ENCODE results near the gene BHLHE40. TPM values are rescaled to one million over a fixed set of nuclear protein-coding genes. Genes with fewer than 3 reads are reported as not detected.

The BHLHE40 gene
- 25.1 TPM for polyA plus RNA-seq (ENCODE audit: insufficient read length)
- long read RNA-seq, donor 1, transcript BHLHE40-201 (5 exons, 3,473 nt), result major isoform, 8 of 9 reads
- long read RNA-seq, donor 1, partial matches to known transcripts, result 0 of 9 reads
- long read RNA-seq, donor 1, other reads (novel, unspliced or antisense), result 0 of 9 reads
- long read RNA-seq, donor 2, transcript BHLHE40-201 (5 exons, 3,473 nt), result major isoform, 9 of 9 reads
- long read RNA-seq, donor 2, partial matches to known transcripts, result 0 of 9 reads
- long read RNA-seq, donor 2, other reads (novel, unspliced or antisense), result 0 of 9 reads
- long read RNA-seq, donor 3, transcript BHLHE40-201 (5 exons, 3,473 nt), result major isoform, 6 of 7 reads
- long read RNA-seq, donor 3, partial matches to known transcripts, result 0 of 7 reads
- long read RNA-seq, donor 3, other reads (novel, unspliced or antisense), result 0 of 7 reads
- long read RNA-seq, donor 4, partial matches to known transcripts, result 0 of 1 reads
- long read RNA-seq, donor 4, other reads (novel, unspliced or antisense), result 0 of 1 reads
- long read RNA-seq, donor 5, transcript BHLHE40-201 (5 exons, 3,473 nt), result major isoform, 8 of 8 reads
- long read RNA-seq, donor 5, partial matches to known transcripts, result 0 of 8 reads
- long read RNA-seq, donor 5, other reads (novel, unspliced or antisense), result 0 of 8 reads
- long read RNA-seq, donor 6, partial matches to known transcripts, result 0 of 3 reads
- long read RNA-seq, donor 6, other reads (novel, unspliced or antisense), result 0 of 3 reads
- long read RNA-seq, donor 7, transcript BHLHE40-201 (5 exons, 3,473 nt), result major isoform, 10 of 25 reads
- long read RNA-seq, donor 7, partial matches to known transcripts, result 11 of 25 reads
- long read RNA-seq, donor 7, other reads (novel, unspliced or antisense), result 0 of 25 reads
- long read RNA-seq, donor 8, partial matches to known transcripts, result 0 of 4 reads
- long read RNA-seq, donor 8, other reads (novel, unspliced or antisense), result 0 of 4 reads

DNA sequence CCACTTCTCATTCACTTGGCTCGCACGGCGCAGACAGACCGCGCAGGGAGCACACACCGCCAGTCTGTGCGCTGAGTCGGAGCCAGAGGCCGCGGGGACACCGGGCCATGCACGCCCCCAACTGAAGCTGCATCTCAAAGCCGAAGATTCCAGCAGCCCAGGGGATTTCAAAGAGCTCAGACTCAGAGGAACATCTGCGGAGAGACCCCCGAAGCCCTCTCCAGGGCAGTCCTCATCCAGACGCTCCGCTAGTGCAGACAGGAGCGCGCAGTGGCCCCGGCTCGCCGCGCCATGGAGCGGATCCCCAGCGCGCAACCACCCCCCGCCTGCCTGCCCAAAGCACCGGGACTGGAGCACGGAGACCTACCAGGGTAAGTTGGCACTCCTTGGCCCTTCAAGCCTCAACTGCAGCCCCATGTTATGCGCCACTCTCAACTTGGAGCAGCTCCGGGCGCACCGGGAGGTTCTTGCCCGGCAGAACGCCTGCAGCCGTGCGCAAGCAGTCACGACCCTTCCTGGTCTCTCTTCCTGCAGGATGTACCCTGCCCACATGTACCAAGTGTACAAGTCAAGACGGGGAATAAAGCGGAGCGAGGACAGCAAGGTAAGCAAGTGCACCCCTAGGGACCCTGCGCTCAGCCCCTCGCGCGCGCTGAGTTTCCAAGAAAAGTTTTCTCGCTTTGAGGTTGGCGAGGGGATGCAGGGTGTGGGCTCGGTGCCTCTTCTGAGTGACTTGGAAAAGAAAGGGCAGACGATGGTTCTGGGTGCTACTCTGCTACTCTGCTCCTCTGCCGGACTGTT lies at the start of gene BHLHE40:
TSS of gene BHLHE40 (plus strand) at position 10 of the 801 bp plus-strand sequence. CDS start at position 292, 282 bp downstream.
- no peak for DNase-seq

DNA sequence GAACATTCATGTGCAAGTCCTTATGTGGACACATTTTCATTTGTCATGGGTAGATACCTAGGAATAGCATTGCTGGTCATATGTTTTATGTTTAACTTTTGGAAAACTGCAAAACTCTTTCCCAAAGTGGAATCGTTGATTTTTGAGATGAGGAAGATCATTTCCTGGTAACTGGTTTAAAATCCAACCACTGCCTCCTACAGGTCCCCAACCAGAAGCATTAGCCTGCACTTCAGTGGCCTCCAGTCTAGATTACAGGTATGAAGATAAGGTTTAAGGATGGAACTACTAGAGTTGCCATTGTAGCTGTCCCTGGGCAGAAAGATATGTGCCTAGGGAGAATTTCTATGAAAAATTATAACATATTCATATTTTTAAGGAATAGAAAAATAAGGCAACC lies 48.7 kb upstream of the BHLHE40 start:
- no peak for DNase-seq

DNA sequence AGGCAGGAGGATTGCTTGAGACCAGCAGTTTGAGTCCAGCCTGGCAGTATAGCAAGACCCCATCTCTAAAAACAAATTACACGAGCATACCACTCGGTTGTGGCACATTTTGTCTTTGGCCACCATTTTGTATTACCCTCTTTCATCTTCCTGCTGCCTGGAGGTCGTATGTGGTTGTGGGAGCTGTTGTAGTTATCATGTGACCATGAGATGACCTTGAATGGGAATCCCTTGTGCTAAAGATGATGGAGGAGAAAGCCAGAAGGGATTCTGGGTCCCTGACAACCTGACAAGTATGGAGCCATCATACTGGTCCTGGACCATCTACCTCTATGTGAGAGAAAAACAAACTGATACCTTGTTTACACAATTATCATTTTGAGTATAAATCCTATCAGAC lies 45.2 kb upstream of the BHLHE40 start:
- DNase-seq, result no peak

DNA sequence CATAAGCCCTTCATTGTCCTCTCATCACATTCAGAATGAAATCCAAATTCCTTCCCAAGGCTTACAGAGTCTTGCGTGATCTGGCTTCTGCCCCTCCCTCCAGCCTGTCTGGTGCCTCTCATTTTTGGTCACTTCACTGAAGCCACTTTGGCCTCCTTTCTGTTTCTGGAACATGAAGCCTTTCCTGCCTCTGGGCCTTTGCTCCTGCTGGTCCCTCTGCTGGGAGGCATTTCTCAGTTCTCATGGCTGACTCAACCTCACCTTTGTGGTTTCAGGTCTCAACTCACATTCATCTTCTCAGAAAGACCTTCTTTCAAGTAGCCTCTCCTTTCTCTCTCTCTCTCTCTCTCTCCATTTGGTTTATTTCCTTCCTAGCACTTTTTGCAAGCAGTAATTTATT lies 43.9 kb upstream of the BHLHE40 start:
- no peak for DNase-seq

DNA sequence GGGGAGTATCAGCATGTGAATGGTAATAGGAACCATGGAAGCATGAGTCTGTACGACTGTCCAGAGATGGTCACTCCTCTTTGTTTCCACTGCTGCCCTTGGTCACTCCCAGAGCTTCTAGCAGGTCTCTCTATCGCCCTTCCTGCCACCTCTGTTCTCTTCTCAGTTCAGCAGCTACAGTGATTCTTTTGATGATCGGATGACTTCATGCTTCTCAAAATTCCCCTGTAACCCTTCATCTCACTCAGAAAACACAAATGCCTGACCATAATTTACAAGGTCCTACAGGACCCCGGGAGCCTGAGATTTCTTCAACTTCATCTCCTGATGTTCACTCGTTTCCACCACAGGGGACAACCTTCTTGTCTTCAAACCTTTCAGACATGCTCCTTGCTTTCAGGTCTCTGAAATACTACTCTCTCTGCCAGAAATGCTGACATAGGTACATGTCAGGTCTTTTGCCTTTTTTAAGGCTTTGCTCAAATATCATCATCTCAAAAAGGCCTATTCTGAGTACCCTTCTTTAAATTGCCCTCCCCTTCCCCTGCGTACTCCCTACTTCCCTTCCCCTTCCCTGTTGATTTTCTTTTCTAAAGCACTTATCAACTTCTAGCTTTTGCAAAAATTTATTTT lies 42.1 kb upstream of the BHLHE40 start:
- no peak for DNase-seq

DNA sequence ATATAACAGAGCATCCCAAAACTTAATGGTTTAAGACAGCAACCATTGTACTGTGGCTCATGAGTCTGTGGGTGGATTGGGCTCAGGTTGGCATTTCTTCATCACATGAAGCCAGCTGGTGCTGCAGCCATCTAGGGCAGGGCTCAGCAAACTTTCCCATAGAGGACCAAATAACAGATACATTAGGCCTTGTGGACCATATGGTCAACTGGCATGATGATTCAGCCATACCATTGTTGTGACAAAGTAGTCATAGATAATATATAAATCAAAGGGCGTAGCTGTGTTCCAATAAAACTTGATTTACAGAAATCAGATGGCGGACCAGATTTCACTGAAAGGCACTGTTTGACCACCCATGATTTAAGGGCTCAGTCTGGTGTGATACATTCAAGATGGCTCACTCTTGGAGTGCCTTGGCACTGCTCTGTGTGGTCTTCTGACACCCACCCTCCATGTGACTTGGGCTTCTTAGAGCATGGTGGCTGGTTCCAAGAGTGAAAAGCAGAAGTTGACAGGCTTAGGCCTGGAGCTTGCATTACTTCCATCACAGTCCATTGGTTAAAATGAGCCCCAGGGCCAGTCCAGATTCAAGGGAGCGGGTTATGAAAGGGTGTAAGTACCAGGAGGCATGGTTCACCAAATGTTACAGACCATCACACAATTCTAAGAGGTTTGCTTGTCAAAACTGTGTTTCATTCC lies 40.8 kb upstream of the BHLHE40 start:
- DNase-seq, result no peak

DNA sequence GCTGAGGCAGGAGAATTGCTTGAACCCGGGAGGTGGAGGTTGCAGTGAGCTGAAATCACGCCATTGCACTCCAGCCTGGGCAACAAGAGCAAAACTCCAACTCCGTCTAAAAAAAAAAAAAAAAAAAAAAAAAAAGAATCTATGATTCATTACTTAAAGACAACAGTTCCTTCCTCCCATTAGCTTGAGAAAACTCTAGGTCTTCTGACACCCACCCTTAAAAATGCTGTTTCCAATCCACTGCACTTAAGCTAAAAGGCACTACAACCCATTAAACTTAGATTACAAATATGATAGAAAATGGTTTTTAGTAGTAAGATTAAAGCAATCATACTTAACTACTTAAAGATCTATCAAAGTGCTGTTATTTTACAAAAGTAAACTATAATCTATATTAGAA lies 40.0 kb upstream of the BHLHE40 start:
- DNase-seq, result no peak

DNA sequence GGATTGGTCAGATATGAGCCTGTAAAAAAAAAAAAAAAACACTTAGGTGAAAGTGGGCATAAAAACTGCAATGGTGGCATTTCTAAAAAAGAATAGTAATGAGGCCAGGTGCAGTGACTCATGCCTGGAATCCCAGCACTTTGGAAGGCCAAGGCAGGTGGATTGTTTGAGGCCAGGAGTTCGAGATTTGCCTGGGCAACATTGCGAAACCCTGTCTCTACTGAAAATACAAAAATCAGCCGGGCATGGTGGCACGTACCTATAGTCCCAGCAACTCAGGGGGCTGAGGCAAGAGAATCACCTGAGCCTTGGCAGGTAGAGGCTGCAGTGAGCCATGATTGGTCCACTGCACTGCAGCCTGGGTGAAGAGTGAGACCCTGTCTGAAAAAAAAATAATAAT lies 38.3 kb upstream of the BHLHE40 start:
- no peak for DNase-seq

DNA sequence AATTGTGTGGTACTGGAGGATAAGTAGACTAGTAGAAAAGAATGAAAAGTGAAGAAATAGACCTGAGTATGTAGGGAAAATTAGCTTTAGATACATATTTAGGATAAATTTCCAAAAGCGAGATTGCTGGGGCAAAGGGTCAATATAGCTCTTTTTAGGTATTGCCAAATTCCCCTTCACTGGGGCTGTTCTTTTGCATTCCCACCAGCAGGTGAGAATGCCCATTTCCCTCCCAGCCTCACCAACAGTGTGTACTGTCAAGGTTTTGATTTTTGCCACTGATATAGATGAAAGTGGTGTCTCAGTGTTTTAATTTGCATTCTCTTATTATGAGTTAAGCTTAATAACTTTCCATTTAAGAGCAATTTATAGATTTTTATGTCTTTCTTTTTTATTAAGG lies 35.7 kb upstream of the BHLHE40 start:
- no peak for DNase-seq

DNA sequence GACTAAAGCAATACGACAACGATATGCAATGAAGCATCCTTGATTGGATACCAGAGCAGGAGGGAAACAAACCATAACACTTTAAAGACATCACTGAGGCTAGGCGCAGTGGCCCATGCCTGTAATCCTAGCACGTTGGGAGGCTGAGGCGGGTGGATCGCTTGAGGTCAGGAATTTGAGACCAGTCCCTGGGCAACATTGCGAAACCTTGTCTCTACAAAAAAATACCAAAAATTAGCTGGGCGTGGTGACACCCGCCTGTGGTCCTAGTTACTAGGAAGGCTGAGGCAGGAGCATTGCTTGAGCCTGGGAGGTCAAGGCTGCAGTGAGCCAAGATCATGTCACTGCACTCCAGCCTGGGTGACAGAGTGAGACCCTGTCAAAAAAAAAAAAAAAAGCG lies 33.9 kb upstream of the BHLHE40 start:
- no peak for DNase-seq

DNA sequence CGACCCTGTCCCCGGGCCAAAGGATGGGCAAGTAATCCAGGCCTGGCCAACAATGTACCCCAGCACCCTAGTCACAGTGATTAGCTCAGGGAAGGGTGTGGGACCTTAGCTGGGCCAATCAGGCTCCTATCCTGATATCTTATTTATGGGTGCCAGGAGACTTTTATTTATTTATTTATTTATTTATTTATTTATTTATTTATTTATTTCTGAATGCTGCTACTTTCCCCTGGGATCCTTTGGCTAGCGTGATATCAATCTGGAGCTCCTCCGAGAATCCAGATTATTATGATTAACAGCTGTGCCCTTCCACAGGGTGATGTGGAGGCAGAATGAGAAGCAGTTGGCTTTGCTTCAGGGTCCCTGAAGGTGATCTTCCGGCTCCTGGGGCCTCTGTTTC lies 32.2 kb upstream of the BHLHE40 start:
- DNase-seq, result no peak

DNA sequence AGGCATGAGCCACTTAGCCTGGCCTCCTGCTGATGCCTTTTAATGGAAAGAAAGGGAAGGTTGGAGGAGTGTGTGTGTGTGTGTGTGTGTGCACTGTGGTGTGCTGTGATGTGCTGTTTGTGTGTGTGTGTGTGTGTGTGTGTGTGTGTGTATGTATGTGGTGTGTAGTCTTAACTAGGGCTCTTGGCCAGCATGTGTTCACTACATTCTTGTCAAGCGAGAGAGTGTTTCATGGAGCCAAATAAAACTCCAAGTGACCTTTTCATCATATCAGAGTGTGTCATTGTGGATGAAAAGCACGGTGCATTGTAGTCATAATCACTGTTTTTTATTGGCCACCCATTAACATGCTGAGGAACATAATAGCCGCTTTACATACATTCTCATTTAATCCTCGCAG lies 30.8 kb upstream of the BHLHE40 start:
- DNase-seq, result no peak

DNA sequence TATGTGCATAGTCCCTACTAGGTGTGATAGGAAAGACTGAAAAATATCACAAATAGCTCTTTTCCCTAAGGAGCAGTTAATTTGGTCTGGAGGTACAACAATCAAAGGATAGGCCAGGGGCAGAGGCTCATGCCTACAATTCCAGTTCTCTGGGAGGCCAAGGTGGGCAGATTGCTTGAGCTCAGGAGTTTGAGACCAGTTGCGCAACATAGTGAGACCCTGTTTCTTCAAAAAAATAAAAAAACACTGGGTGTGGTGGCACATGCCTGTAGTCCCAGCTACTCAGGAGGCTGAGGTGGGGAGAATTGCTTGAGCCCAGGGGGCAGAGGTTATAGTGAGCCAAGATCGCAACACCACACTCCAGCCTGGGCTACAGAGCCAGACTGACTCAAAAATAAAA lies 30.2 kb upstream of the BHLHE40 start:
- DNase-seq, result no peak

DNA sequence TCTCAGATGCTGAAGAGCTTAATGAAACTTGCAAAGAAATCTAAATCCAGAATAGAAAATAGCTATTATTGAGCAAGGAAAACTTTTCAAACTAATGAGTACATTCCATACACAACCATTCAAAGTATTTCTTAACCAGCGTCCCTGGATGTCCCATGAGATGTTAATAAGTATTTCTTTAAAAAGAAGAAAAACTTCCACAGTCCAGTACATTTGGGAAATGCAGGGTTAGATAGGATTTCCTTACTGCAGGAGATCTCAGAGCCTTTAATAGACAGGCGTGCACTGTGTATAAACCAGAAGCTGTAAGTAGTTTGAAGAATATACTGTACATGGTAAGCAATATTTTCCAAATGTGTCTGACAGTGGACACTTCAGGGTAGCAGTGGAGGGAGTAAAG lies 29.6 kb upstream of the BHLHE40 start:
- DNase-seq, result no peak

DNA sequence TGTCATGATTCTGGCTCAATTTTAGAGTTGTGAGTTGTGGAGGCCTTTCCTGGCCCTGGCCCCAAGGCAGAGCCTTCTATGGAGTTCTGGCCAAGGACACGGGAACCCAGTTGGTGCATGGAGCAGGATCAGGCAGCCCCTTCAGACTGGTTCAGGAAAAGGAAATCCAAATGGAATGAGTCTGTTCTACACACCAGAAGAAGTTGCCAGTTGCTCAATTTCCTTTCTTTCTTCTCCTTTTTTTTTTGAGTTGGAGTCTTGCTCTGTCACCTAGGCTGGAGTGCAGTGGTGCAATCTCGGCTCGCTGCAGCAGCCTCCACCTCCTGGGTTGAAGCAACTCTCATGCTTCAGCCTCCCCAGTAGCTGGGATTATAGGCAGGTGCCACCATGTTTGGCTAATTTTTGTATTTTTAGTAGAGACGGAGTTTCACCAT lies 28.9 kb upstream of the BHLHE40 start:
- no peak for DNase-seq

DNA sequence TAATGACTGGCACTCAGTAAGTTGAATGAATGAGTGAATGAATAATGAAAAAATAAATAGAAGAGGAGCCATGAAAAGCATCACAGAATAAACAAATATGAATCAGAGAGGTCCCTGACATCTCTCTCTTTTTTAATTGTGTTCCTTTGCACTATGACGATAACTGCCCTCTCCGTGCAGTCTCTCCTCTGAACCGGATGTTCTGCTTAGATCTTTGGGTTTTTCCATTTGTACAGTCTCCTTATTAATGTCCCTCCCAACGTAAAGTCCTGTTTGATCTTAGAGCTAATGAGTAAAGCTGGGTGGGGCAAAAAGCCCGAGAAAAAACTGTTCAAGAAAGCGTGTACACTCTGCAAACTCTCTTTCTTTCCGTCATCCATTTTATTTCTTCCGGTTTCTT lies 28.3 kb upstream of the BHLHE40 start:
- no peak for DNase-seq

DNA sequence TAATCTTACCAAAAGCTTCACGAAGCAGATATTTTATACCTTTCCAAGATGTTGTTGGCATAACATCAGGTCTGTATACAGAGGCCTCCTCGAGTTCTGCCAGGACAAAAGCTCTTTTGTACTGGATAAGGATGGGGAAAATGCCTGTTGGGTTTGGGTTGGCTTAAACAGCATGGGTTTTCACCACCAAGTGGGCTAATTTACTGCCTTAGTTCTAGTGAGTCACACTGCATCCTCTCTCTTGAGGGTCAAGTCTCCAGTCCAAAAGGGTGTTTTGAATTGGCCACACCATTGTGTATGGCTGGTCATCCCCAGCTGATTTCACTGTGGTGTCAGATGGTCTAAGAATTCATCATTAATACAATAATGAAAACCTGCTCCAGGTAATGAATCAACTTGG lies 26.1 kb upstream of the BHLHE40 start:
- no peak for DNase-seq

DNA sequence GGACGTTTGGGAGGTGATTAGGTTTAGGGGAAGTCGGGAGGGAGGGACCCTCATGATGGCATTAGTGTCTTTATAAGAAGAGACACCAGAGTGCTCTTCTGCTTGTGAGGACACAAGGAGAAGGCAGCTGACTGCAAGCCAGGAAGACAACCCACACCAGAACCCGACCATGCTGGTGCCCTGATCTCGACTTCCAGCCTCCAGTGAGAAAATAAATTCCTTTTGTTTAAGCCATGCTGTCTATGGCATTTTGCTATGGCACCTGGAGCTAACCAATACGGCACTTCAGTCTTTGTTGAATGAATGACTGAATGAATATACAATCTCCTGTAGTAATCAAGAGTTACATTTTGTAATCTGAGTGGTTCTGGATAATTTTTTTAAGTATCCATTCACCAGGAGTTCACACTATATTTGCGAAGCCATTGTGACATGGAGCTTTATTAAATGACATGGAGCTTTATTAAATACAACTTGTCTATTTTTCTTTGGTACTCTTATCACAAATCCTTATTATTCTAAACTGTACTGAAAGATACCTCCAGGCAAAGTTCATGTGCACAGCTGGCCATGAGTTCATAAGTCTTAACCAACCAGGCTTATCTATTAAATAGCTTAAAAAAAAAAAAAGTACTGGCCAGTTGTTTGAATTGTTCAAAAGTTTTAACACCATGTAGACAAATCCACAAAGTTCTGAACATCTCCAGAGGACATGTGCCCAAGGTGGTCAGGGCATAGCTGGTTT lies 24.8 kb upstream of the BHLHE40 start:
- DNase-seq, result no peak

DNA sequence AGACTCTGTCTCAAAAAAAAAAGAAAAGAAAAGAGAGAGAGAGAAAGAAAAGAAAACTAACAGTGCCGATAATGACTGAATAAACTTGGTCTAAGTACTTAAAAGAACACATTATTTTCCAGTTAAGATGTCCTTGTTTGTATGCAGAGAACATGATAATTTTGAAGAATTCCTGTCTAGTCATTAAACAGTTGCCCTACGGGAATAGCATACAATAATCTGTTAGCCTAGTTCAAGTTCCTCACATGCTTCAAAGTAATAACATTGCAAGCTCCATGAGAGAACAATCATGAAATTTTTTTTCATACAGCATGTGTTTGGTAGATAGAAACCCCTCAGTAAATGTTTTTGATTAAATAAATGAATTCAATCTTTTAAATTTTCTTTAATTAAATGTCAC lies 23.1 kb upstream of the BHLHE40 start:
- DNase-seq, result no peak

DNA sequence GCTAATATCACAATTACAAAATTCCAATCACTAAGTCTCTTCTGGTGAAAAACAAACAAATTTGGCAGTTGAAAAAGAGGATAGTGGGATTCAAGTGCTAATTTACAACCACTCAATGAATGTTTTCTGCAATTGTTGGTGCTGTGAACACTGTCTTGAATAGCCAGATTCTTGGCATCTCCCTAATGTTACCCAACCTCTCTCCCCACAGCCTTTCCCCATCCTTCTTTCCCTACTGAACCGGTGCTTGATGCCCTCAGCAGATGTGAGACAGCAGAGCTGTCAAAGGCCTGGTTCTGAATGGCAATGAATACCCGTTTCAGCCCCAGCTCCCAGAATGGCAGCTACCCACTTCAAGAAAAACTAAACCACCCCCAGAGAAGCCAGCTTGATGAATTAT lies 22.5 kb upstream of the BHLHE40 start:
- no peak for DNase-seq

Measured in left kidney (tissue), 8 donors.